Karpas-422 (cell line): ENCODE measurements around the gene PGAM2. TPM values are rescaled to one million over a fixed set of nuclear protein-coding genes. Genes with fewer than 3 reads are reported as not detected.
A peak's percentile ranks its signal among the peaks of the same experiment; 100 is the strongest.

ENCODE experiments used
- DNase-seq: peaks from one replicate; pipeline ENCODE4 v3.0.0-alpha.2; 2015
- H2AFZ ChIP-seq: fragments of 200-600 bp; sonication (generic); 2 replicates; pipeline ENCODE4 v1.6.1; 2014; ENCODE audit warnings: antibody characterized with exemption, low read length, mixed read lengths
- H3K27ac ChIP-seq: fragments of 200-600 bp; sonication (generic); 2 replicates; pipeline ENCODE4 v1.5.1; 2014; ENCODE audit warnings: mild to moderate bottlenecking, low read length, moderate library complexity
- H3K27me3 ChIP-seq: fragments of 200-600 bp; sonication (generic); 2 replicates; pipeline ENCODE4 v1.6.1; 2014; ENCODE audit warnings: low read length, mixed read lengths
- H3K36me3 ChIP-seq: fragments of 200-600 bp; sonication (generic); 2 replicates; pipeline ENCODE4 v1.6.1; 2014; ENCODE audit warnings: low read length, mixed read lengths; ENCODE audit not compliant: insufficient read depth
- H3K4me1 ChIP-seq: fragments of 200-600 bp; sonication (generic); 2 replicates; pipeline ENCODE4 v1.6.1; 2014; ENCODE audit warnings: mild to moderate bottlenecking, low read length, mixed read lengths
- H3K4me2 ChIP-seq: fragments of 200-600 bp; sonication (generic); 2 replicates; pipeline ENCODE4 v1.6.1; 2014; ENCODE audit warnings: low read length, low read depth, mild to moderate bottlenecking; ENCODE audit not compliant: poor library complexity, severe bottlenecking
- H3K4me3 ChIP-seq: fragments of 200-600 bp; sonication (generic); 2 replicates; pipeline ENCODE4 v1.5.1; 2014; ENCODE audit warnings: mild to moderate bottlenecking, antibody characterized with exemption, low read length, mixed read lengths
- H3K79me2 ChIP-seq: fragments of 200-600 bp; sonication (generic); 2 replicates; pipeline ENCODE4 v1.6.1; 2014; ENCODE audit warnings: mild to moderate bottlenecking, low read length, mixed read lengths
- H3K9ac ChIP-seq: fragments of 200-600 bp; sonication (generic); 2 replicates; pipeline ENCODE4 v1.6.0; 2014; ENCODE audit warnings: low read length
- H3K9me2 ChIP-seq: fragments of 200-600 bp; sonication (generic), shearing (Covaris generic); replicated peaks from 2 replicates; pipeline ENCODE4 v1.6.0; 2014; ENCODE audit warnings: mild to moderate bottlenecking, low read length, moderate library complexity; ENCODE audit not compliant: insufficient read depth
- H3K9me3 ChIP-seq: fragments of 300-700, 200-600 bp; sonication (generic); 2 replicates; pipeline ENCODE4 v1.6.1; 2014; ENCODE audit warnings: low read length, mixed read lengths
- H4K20me1 ChIP-seq: fragments of 200-600 bp; sonication (generic); 2 replicates; pipeline ENCODE4 v1.6.1; 2014; ENCODE audit warnings: mild to moderate bottlenecking, antibody characterized with exemption, low read length, low read depth; ENCODE audit not compliant: insufficient read depth
- total RNA-seq: library from RNA; depleted of rRNA; stranded (reverse); fragments of >200 nt; shearing (Covaris generic); gene quantifications from 2 replicates; pipeline ENCODE4 v1.2.3, GENCODE V29; 2014; ENCODE audit warnings: low replicate concordance

PGAM2 gene
- total RNA-seq, 1 experiment from 2014 or later: not detected

DNA sequence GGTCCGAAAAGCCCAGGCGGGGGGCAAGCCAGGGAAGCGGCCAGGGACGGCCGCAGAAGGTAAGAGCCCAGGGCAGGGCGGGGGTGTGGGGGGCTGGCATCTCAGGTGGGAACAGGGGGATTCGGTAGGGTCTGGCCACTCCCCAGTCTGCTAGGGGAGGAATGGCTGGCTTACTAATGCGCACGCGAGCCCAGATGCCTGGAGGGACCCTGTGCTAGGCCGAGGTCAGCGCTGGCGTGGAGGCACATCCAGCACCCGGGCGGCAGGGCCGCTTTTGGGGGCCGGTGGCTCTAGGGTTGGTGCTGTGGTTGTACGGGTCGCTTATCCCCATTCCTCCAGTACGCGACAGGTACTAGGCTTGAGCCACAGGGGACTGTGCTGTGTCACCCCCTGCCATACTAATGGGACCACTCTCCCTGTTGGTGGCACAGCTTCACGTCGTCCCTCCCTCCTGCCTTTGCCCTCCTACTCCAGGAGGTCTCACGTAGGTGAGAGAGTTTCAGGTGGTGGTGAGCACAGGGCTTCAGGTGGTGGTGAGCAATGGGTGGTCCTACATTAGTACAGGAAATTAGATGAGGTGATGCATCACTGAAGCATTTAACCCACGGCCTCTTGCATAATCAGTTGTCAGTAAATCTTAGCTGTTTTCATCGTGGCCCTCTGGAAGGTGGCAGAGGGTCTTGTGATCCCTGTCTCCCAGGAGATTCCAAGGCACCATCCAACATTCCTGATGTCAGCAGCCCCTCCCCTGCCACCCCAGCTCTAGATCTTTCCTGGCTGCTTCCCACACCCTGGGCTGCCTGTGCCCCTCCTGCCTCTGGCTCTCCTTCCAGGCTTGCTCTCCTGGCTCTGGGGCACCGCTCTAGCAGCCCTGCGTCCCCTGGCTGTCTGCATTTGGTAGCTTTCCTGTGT, 39.7 kb upstream of the PGAM2 start:
- H3K36me3 ChIP-seq: no peaks in the 10 kb centered on the region
- H3K4me1 ChIP-seq: peaks cover 23% of the 10 kb centered on the region
- H2AFZ ChIP-seq: no peak overlapping the region

DNA sequence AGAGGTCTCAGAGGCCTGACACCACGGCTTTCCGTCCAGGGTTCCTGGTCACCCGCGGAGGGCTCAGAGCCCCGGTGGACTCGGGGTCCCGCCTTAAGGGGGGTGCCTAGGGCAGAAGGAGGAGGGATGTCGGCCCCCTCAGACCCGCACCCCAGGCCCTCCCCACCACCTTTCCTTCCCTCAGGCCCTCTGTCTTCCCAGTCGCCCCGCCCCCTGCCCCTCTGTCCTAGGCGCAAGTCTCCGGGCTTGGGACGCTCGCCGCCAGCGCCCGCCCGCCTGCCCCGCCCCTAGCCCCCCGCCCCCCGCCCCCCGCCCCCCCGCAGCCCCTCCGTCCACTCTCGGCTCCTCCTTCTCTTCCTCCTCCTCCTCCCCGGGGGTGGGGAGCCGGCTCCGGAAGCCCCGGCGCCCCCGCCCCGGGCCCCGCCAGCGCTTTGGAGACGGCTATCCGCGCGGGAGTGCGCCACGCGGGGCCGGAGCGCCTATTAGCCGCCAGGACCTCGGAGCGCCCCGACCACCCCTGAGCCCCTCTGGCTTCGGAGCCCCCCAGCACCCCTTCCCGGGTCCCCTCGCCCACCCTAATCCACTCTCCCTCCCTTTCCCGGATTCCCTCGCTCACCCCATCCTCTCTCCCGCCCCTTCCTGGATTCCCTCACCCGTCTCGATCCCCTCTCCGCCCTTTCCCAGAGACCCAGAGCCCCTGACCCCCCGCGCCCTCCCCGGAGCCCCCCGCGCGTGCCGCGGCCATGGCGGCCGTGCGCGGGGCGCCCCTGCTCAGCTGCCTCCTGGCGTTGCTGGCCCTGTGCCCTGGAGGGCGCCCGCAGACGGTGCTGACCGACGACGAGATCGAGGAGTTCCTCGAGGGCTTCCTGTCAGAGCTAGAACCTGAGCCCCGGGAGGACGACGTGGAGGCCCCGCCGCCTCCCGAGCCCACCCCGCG, 38.8 kb upstream of the PGAM2 start, which contains the start of gene AEBP1:
AEBP1 (plus strand) TSS at position 423 of the 937 bp plus-strand sequence; CDS start at position 744, 321 bp downstream.
- Histone ChIP-seq H3K4me2 (no peak within 1 kb of the TSS), H3K36me3 (no peaks in the 10 kb centered on the region), H3K9ac (no peak within 1 kb of the TSS), H3K27ac (no peak within 1 kb of the TSS), H3K4me3 (no peak within 1 kb of the TSS), H3K9me3 (no peaks in the 10 kb centered on the region), H2AFZ (no peak within 1 kb of the TSS), H4K20me1 (no peaks in the 10 kb centered on the region), H3K79me2 (no peaks in the 10 kb centered on the region), H3K27me3 (no peaks in the 10 kb centered on the region), H3K9me2 (no peaks in the 10 kb centered on the region), H3K4me1 (peaks cover 23% of the 10 kb centered on the region)
- no peak for DNase-seq

More for the DNA sequence above, 39.7 kb upstream of the PGAM2 start:
- H4K20me1 ChIP-seq: no peaks in the 10 kb centered on the region
- no peak overlapping the region for H3K4me3 ChIP-seq
- H3K9me3 ChIP-seq: no peaks in the 10 kb centered on the region
- DNase-seq: no peak
- H3K79me2 ChIP-seq: no peaks in the 10 kb centered on the region
- no peaks in the 10 kb centered on the region for H3K9me2 ChIP-seq
- no peaks in the 10 kb centered on the region for H3K27me3 ChIP-seq
- H3K9ac ChIP-seq: no peak overlapping the region
- no peak overlapping the region for H3K27ac ChIP-seq
- H3K4me2 ChIP-seq: no peak overlapping the region

DNA sequence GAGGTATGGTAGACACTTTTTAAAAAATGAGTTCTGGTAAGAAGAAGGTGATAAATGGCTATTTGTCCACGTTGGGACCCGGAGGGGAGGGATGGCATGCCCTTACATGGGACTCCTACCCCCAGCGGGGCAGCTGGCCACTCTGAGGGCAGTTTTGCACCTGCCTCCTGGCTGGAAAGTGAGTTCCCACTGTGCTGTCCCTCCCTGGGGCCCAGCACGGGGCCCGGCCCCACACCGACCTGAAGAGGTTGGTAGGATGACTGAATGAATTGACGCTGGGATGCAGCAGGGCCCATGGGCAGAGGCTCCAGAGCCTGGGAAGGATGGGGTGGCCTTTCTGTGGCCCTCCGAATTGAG, 38.2 kb upstream of the PGAM2 start:
- Histone ChIP-seq H3K9me3 (no peaks in the 10 kb centered on the region), H3K79me2 (no peaks in the 10 kb centered on the region), H3K36me3 (no peaks in the 10 kb centered on the region), H3K4me3 (no peak overlapping the region), H2AFZ (no peak overlapping the region), H4K20me1 (no peaks in the 10 kb centered on the region), H3K27me3 (no peaks in the 10 kb centered on the region), H3K27ac (no peak overlapping the region), H3K9me2 (no peaks in the 10 kb centered on the region), H3K4me2 (no peak overlapping the region), H3K9ac (no peak overlapping the region), H3K4me1 (peaks cover 24% of the 10 kb centered on the region)
- no peak for DNase-seq

DNA sequence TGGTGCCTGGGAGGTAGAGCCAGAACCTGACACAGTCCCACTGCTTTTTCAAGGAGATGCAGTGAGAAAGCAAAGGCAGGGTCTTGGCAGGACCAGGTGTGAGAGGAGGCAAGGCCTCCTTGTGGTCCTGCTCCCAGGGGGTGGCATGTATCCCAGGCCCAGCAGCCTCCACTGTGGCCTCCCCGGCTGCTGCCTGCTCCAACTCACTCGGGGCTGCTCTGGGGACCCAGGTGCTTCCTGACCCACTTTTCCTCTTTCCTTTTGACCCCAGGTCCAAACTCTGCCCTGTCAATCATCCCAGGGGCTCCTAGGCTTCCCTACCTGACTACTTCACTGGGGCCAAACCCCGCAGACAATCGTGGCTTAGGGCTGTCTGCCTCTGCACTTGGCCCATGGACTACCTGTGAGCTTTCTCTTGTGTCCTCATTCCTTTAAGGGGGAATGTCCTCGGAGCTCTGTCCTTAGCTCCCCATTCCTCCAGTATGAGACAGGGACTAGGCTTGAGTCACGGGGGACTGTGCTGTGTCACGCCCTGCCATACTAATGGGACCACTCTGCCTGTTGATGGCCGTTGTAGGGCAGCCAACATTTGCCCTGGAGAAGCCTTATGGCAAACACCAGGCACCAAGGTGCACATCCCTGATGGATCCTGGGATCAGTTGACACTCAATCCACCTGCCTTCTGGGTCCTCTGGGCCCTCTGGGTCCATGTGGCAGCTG, 37.6 kb upstream of the PGAM2 start:
- Histone ChIP-seq H3K4me1 (peaks cover 29% of the 10 kb centered on the region), H3K4me2 (no peak overlapping the region), H3K9ac (no peak overlapping the region)

DNA sequence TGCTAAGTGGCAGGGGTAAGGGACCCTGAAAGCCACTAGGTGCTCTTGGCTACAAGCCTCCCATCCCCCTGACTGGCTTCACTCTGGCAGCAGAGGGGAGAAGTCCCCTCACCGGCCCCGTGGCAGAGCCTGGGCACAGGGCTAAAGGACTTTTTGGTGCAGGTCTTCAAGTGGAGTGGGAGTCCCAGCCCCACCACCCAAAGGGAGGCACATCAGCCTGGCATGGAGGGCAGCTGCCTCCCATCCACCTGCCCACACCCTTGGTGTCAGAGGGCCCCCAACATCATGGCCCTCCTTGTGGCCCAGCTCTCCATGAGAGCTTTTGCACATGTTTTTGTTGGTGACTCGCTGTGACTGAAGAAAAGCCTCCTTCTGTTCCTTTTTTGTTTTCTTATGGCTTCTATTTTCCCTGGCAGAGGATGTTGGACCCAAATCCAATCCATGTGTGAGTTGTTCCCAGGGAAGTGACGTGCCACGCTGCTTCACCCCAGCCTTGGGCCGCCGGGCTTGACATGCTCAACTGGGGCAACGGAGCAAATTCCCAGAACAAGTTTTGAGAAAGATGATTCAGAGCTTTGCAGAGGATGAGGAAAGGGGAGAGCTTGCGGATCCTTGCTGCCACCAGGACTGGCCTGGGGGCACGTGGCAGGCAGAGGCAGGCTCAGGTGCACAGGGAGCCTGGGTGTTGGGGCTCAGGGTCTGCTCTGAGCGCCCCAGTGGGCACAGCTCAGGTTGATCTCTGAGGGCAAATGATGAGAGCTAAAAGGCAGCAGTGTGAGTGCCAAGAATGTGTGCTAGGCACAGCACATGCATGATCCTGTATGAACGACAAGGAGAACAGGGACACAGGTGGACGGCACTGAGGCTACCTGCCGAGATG, 36.8 kb upstream of the PGAM2 start:
- H3K4me1 ChIP-seq: peaks cover 37% of the 10 kb centered on the region
- H2AFZ ChIP-seq: no peak overlapping the region
- H3K4me2 ChIP-seq: no peak overlapping the region
- no peaks in the 10 kb centered on the region for H3K79me2 ChIP-seq
- H3K4me3 ChIP-seq: no peak overlapping the region
- no peaks in the 10 kb centered on the region for H3K36me3 ChIP-seq
- no peak overlapping the region for H3K27ac ChIP-seq
- H4K20me1 ChIP-seq: no peaks in the 10 kb centered on the region
- H3K9me3 ChIP-seq: no peaks in the 10 kb centered on the region
- DNase-seq: no peak
- H3K9me2 ChIP-seq: no peaks in the 10 kb centered on the region
- H3K9ac ChIP-seq: no peak overlapping the region
- H3K27me3 ChIP-seq: no peaks in the 10 kb centered on the region

More for the DNA sequence above, 37.6 kb upstream of the PGAM2 start:
- Histone ChIP-seq H3K9me2 (no peaks in the 10 kb centered on the region), H3K4me3 (no peak overlapping the region), H3K27ac (no peak overlapping the region), H2AFZ (no peak overlapping the region), H3K79me2 (no peaks in the 10 kb centered on the region), H3K27me3 (no peaks in the 10 kb centered on the region), H4K20me1 (no peaks in the 10 kb centered on the region), H3K36me3 (no peaks in the 10 kb centered on the region), H3K9me3 (no peaks in the 10 kb centered on the region)
- DNase-seq: no peak

DNA sequence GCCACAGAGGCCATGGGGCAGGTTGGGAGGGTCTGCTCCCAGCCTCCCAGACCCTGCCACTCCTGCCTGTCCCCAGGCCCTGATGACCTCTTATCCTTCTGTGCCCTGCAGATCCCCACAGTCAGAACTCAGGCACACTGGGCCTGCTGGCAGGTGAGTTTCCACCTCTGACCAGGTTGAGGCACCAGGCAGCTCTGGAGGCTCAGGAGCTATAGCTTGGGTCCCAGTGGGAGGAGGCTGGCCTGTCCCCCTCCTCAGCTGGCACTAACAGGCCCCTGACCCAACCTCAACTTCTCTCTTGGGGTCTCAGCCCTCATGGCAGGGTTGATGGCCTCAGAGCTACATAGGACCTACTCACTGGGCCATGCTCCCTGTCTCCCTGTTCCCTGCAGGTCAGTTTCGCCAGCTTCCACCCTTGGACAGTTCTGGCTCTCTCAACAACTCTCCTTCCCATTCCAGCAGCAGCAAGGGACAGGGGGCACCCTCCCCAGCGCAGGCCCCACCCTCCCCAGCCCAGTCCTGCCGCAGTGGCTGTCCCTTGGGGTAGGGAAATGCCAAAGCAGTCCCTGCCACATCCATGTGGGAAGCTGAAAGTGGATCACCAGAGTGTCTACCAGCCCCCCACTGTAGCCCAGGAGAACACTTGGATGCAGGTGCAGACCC, 36.1 kb upstream of the PGAM2 start:
- Histone ChIP-seq H3K9me3 (no peaks in the 10 kb centered on the region), H3K4me1 (peaks cover 45% of the 10 kb centered on the region), H3K9me2 (no peaks in the 10 kb centered on the region)

More for the DNA sequence above, 36.1 kb upstream of the PGAM2 start:
- no peak for DNase-seq
- H3K4me3 ChIP-seq: no peak overlapping the region
- no peaks in the 10 kb centered on the region for H3K36me3 ChIP-seq
- H3K9ac ChIP-seq: peak overlapping the region; percentile 15
- H3K4me2 ChIP-seq: peak overlapping the region; percentile 35
- H4K20me1 ChIP-seq: no peaks in the 10 kb centered on the region
- peak overlapping the region; percentile 53; the same call in 1 of the 2 replicates for H3K27ac ChIP-seq
- no peaks in the 10 kb centered on the region for H3K79me2 ChIP-seq
- no peaks in the 10 kb centered on the region for H3K27me3 ChIP-seq
- H2AFZ ChIP-seq: peak overlapping the region; percentile 79; the same call in 1 of the 2 replicates
